Choroid plexus epithelial cell (primary cell): ENCODE data around the gene RBM6.

ENCODE experiments used
- DNase-seq: peaks from one replicate; pipeline ENCODE4 v3.0.0-alpha.2; 2010; ENCODE audit warnings: low read depth
- H3K4me3 ChIP-seq: 2 replicates; pipeline ENCODE4 v1.5.1; 2011; ENCODE audit warnings: low read depth, mild to moderate bottlenecking, control low read depth, low read length, moderate library complexity
- TF ChIP-seq, protein P1 (sequence below): conservative IDR thresholded peaks from 2 replicates; pipeline ENCODE4 v1.5.1; 2011; ENCODE audit warnings: low read depth, mild to moderate bottlenecking, control low read depth, inconsistent platforms, low read length, moderate library complexity

RBM6 gene, protein sequence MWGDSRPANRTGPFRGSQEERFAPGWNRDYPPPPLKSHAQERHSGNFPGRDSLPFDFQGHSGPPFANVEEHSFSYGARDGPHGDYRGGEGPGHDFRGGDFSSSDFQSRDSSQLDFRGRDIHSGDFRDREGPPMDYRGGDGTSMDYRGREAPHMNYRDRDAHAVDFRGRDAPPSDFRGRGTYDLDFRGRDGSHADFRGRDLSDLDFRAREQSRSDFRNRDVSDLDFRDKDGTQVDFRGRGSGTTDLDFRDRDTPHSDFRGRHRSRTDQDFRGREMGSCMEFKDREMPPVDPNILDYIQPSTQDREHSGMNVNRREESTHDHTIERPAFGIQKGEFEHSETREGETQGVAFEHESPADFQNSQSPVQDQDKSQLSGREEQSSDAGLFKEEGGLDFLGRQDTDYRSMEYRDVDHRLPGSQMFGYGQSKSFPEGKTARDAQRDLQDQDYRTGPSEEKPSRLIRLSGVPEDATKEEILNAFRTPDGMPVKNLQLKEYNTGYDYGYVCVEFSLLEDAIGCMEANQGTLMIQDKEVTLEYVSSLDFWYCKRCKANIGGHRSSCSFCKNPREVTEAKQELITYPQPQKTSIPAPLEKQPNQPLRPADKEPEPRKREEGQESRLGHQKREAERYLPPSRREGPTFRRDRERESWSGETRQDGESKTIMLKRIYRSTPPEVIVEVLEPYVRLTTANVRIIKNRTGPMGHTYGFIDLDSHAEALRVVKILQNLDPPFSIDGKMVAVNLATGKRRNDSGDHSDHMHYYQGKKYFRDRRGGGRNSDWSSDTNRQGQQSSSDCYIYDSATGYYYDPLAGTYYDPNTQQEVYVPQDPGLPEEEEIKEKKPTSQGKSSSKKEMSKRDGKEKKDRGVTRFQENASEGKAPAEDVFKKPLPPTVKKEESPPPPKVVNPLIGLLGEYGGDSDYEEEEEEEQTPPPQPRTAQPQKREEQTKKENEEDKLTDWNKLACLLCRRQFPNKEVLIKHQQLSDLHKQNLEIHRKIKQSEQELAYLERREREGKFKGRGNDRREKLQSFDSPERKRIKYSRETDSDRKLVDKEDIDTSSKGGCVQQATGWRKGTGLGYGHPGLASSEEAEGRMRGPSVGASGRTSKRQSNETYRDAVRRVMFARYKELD

GRCh38 chr3:49939858-49940666, at the start of gene RBM6:
Gene RBM6, plus strand, starts transcription at chr3:49940150. Its CDS starts 22,492 bp downstream, at chr3:49962642.
- H3K4me3 ChIP-seq: peak within 1 kb of the TSS; percentile 97
- peak; percentile 99 for DNase-seq
- TF ChIP-seq, protein P1, sequence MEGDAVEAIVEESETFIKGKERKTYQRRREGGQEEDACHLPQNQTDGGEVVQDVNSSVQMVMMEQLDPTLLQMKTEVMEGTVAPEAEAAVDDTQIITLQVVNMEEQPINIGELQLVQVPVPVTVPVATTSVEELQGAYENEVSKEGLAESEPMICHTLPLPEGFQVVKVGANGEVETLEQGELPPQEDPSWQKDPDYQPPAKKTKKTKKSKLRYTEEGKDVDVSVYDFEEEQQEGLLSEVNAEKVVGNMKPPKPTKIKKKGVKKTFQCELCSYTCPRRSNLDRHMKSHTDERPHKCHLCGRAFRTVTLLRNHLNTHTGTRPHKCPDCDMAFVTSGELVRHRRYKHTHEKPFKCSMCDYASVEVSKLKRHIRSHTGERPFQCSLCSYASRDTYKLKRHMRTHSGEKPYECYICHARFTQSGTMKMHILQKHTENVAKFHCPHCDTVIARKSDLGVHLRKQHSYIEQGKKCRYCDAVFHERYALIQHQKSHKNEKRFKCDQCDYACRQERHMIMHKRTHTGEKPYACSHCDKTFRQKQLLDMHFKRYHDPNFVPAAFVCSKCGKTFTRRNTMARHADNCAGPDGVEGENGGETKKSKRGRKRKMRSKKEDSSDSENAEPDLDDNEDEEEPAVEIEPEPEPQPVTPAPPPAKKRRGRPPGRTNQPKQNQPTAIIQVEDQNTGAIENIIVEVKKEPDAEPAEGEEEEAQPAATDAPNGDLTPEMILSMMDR: no peak

DNA sequence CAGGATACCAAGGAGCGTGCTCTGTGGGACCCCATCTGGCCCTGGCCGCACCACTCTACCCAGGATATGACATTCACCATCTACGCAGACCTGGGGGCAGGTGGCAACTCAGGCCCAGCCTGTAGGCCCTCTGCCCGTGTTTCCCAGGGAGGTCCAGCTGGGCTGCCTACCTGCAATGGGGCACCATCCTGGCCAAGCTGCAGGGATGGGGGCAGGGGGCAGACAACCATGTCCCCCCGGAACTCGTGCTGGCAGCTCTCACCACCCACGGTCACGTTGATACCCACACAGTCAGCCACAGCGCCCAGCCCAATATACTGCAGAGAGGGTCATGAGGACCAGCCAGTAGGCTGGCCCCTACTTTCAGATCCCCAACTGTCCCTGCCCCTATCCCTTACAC, 44.2 kb upstream of the RBM6 start:
- DNase-seq: no peak
- no peak overlapping the region for H3K4me3 ChIP-seq
- TF ChIP-seq, protein P1: no peak

DNA sequence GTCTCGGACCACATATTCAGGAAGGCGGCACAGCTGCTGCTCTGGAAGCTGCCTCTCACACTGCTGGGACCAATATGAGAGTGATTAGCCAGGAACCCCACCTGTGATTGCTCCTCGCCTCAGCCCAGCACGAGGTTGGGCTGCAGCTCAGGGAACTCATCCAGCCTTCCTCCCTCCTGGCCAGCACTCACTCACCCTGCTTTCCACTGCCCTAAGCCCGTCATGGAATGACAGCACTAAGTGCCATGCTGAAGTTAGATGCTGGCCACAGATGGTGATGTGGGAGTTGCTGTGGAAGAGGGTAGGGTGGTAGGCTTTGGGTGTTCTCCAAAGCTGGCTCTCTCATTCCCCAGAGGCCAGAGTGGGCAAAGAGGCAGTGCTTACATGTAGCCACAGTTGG, 43.6 kb upstream of the RBM6 start:
- no peak for DNase-seq
- TF ChIP-seq, protein P1: no peak
- H3K4me3 ChIP-seq: no peak overlapping the region

DNA sequence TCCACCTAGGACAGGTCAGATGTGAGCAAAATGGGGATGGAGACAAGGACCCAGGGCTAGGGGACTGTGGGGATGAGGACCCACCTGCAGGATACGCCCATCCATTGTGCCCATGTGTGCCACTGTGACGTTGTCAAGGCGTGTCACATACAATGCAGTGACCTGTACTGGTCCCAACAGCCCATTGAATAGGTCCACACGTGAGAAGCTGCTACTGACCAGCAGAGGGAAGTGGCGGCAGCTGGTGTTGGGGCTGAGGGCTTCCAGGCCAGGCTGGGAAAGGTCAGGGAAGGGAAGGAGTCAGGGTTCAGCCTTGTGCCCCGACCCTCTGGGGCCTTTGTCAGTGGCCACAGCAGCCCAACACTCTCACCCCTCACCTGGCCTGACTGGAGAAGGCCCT, 41.0 kb upstream of the RBM6 start:
- DNase-seq: no peak
- no peak overlapping the region for H3K4me3 ChIP-seq
- TF ChIP-seq, protein P1: no peak

GRCh38 chr3:49899815-49900214, 40.1 kb upstream of the RBM6 start:
- no peak overlapping the region for H3K4me3 ChIP-seq
- DNase-seq: peak; percentile 43

More at GRCh38 chr3:49899815-49900214, 40.1 kb upstream of the RBM6 start:
- TF ChIP-seq, protein P1: peak; percentile 63
